ENCODE measurements around the gene UAP1L1. TPM values are rescaled to one million over a fixed set of nuclear protein-coding genes. Genes with fewer than 3 reads are reported as not detected.

Gene UAP1L1
- total RNA-seq, 4 donors from 2014 or later, result 5.0 to 10.1 (median 6.8) TPM

DNA sequence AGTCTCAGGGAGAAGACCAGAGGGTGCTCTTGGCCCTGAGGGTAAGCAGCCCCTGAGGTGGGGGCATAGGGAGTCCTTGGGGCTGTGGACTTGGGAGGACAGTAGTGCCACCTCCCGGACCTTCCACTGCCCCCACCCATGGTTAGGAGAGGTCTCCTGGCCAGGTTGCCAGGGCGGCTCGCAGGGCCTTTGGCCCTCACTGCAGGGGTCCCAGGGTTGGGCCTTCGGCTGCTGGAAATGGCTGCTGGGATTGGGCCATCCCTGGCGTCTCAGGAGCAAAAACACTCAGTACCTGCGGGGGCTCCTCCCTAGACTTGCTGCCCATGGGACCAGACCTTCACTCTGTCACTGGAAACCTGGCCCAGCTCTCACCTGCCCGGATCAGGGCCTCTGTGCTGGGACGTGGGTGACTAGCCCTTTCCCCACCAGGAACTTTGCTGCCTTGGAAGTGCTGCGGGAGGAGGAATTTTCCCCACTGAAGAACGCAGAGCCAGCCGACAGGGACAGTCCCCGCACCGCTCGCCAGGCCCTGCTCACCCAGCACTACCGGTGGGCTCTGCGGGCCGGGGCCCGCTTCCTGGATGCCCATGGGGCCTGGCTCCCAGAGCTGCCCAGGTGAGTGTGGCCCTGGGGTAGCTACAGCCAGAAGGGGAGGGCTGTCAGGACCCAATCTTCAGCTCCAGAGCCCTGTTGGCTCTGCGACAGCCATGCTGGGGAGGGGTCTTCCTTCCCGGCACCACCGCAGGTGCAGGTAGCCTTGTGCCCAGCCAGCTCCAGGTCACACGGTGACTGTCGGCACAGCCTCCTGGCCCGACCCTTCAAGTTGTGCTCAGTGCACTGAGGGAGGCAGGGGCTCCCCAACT, 3.2 kb downstream of the UAP1L1 start:
- H3K9me3 ChIP-seq, result no peaks in the 10 kb centered on the region
- H3K27me3 ChIP-seq, result no peaks in the 10 kb centered on the region
- 95% methylated on average over 14 of the region's 24 CpGs for WGBS
- no peak for DNase-seq (ENCODE audit: low spot score in 2 of 2)
- H3K36me3 ChIP-seq, result peaks cover 34% of the 10 kb centered on the region
- H3K4me3 ChIP-seq, result no peak overlapping the region
- H3K4me1 ChIP-seq, result peaks cover 61% of the 10 kb centered on the region
- TF ChIP-seq EP300 (IDR thresholded peaks at IDR 0.05), result no peak
- TF ChIP-seq, protein P1, sequence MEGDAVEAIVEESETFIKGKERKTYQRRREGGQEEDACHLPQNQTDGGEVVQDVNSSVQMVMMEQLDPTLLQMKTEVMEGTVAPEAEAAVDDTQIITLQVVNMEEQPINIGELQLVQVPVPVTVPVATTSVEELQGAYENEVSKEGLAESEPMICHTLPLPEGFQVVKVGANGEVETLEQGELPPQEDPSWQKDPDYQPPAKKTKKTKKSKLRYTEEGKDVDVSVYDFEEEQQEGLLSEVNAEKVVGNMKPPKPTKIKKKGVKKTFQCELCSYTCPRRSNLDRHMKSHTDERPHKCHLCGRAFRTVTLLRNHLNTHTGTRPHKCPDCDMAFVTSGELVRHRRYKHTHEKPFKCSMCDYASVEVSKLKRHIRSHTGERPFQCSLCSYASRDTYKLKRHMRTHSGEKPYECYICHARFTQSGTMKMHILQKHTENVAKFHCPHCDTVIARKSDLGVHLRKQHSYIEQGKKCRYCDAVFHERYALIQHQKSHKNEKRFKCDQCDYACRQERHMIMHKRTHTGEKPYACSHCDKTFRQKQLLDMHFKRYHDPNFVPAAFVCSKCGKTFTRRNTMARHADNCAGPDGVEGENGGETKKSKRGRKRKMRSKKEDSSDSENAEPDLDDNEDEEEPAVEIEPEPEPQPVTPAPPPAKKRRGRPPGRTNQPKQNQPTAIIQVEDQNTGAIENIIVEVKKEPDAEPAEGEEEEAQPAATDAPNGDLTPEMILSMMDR (IDR thresholded peaks at IDR 0.05), result no peak
- TF ChIP-seq POLR2AphosphoS5 (IDR thresholded peaks at IDR 0.05), result no peak
- TF ChIP-seq POLR2A (IDR thresholded peaks at IDR 0.05), result no peak
- H3K27ac ChIP-seq, result no peak overlapping the region

DNA sequence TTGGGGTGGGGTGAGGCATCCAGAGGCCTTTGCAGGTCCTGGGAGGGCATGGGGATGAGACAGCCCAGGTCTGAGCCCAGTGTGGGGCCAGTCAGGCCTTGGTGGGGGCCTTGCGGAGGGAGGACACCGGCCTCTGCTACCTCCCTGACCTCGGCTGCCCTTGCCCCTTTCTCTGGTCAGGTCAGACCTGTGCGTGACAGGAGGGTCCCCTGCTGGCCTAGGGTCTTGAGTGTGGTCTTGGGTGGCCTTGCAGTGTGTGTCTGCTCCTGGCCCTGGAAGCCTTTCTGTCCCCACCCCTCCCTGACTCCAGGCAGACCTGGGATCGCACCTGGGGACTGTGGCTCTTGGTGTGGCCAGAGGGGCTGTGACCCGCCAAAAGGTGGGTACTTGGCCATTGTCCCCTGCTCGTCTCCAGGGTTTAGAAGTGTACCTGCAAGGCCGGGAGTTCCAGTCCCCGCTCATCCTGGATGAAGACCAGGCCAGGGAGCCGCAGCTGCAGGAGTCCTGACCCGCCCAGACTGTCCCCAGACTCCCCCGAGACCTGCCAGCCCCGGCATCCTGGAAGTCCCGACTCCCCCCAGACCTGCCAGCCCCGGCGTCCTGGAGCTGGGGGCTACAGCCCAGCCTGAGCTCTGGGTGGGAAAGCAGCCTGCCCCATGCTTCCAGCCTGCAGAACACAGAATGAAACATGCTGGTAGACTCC, 5.1 kb downstream of the UAP1L1 start:
- Histone ChIP-seq H3K27me3 (no peaks in the 10 kb centered on the region), H3K4me3 (no peak overlapping the region), H3K27ac (peak overlapping the region; percentile 96), H3K9me3 (no peaks in the 10 kb centered on the region), H3K36me3 (peaks cover 34% of the 10 kb centered on the region), H3K4me1 (peaks cover 67% of the 10 kb centered on the region)
- DNase-seq (ENCODE audit: low spot score in 2 of 2), result no peak
- TF ChIP-seq POLR2A (IDR thresholded peaks at IDR 0.05) (no peak), POLR2AphosphoS5 (IDR thresholded peaks at IDR 0.05) (no peak)
- TF ChIP-seq, protein P1 (IDR thresholded peaks at IDR 0.05), result no peak
- 97% methylated on average over 10 of the region's 16 CpGs for WGBS

DNA sequence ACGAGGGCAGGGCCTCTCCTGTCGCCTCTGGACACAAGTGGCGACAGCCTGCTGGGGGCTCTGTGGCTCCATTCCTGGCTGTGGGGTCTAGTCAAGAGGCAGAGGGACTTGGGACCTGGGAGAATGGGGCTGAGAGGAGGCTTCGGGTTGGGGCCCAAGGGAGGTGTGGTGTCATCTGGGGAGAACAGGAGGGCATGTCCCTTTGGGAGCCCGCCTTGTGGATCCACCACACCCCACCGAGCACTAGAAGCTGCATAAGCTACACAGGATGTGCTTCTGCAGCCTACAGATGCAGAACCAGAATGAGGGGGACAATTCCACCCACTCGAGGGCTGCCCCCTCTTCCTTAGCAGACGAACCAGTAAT, 5.6 kb downstream of the UAP1L1 start:
- Histone ChIP-seq H3K27ac (peak overlapping the region; percentile 96), H3K9me3 (no peaks in the 10 kb centered on the region), H3K27me3 (no peaks in the 10 kb centered on the region), H3K4me3 (no peak overlapping the region), H3K4me1 (peaks cover 69% of the 10 kb centered on the region), H3K36me3 (peaks cover 34% of the 10 kb centered on the region)
- TF ChIP-seq, protein P1 (IDR thresholded peaks at IDR 0.05), result no peak
- TF ChIP-seq POLR2A (IDR thresholded peaks at IDR 0.05), result no peak
- no peak for TF ChIP-seq EP300 (IDR thresholded peaks at IDR 0.05)
- TF ChIP-seq POLR2AphosphoS5 (IDR thresholded peaks at IDR 0.05), result no peak
- WGBS, result 78% methylated on average over 3 of the region's 8 CpGs
- DNase-seq (ENCODE audit: low spot score in 2 of 2), result no peak

DNA sequence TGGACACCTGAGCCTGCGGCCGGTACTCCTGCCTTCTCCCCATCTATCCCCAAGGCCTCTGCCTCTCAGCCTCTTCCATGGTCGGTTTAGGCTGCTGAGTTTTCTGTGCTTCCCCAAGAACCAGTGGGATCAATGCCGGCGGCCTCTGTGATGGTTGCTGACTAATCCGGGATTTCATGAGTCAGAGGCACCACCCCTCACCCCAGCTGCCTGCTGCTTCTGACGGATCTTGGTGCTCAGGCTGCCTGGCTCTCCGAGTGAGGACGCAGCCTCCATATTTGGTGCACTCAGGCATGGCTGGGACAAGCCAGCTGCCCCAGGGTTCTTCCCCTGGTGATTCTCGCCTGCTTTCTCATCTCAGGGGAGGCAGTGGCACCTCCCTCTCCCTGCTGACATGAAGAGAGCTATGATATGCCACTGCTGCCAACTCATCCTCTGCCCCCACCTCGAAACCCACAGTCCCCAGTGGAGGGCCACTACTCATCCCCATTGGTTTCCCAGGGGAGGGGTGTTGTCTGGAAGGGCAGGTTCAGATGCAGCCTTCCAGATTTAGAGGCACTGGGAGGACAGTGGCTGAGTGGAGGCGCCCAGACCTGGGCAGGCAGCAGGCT, 6.2 kb downstream of the UAP1L1 start:
- Histone ChIP-seq H3K27ac (peak overlapping the region; percentile 96), H3K27me3 (no peaks in the 10 kb centered on the region), H3K9me3 (no peaks in the 10 kb centered on the region), H3K4me1 (peaks cover 69% of the 10 kb centered on the region), H3K36me3 (peaks cover 34% of the 10 kb centered on the region), H3K4me3 (no peak overlapping the region)
- TF ChIP-seq, protein P1 (IDR thresholded peaks at IDR 0.05), result no peak
- TF ChIP-seq EP300 (IDR thresholded peaks at IDR 0.05) (no peak), POLR2AphosphoS5 (IDR thresholded peaks at IDR 0.05) (no peak), POLR2A (IDR thresholded peaks at IDR 0.05) (no peak)
- 47% methylated on average over 7 of the region's 12 CpGs for WGBS
- peak in 1 of 2 donors; percentile 85 for DNase-seq (ENCODE audit: low spot score in 2 of 2)

DNA sequence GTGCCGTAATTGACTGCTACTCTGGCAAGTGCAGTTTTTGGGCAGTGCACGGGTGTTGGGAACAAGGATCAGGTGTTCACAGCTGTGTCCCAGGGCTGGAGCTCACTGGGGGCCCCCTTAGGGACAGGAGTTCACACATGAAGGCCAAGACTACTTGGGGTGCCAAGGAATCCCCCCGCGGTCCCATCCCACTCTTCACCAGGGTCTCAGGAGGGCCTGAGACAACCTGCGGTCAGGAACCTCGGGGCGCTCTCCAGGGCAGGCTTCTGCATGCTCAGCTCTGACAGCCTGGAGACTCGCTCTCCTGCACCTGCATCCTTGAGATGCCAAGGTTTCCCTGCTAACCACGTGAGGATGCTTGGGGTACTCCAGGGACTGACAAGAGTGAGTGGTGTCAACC, 7.2 kb downstream of the UAP1L1 start:
- Histone ChIP-seq H3K27ac (peak overlapping the region; percentile 96), H3K4me1 (peaks cover 69% of the 10 kb centered on the region), H3K27me3 (no peaks in the 10 kb centered on the region), H3K4me3 (no peak overlapping the region), H3K36me3 (peaks cover 35% of the 10 kb centered on the region), H3K9me3 (no peaks in the 10 kb centered on the region)
- WGBS, result 24% methylated on average over 8 of the region's 9 CpGs
- no peak for DNase-seq (ENCODE audit: low spot score in 2 of 2)
- TF ChIP-seq EP300 (IDR thresholded peaks at IDR 0.05), result no peak
- no peak for TF ChIP-seq POLR2AphosphoS5 (IDR thresholded peaks at IDR 0.05)
- TF ChIP-seq, protein P1 (IDR thresholded peaks at IDR 0.05), result no peak
- no peak for TF ChIP-seq POLR2A (IDR thresholded peaks at IDR 0.05)

Data from suprapubic skin (tissue), 4 donors.